Common myeloid progenitor, CD34-positive (primary cell): ENCODE results near the gene DYRK2.

Source experiments
- CTCF ChIA-PET: fragments of 350-600 bp; sonication (Branson Sonifier 250); formaldehyde crosslinking; loops from one replicate; lab custom pipeline; 2021; ENCODE audit warnings: antibody characterized with exemption; lab: Charles Lee
- POLR2A ChIA-PET: fragments of 350-600 bp; sonication (Branson Sonifier 250); formaldehyde crosslinking; loops from one replicate; lab custom pipeline; 2021; ENCODE audit warnings: antibody characterized with exemption; lab: Charles Lee
- DNase-seq, 3 donors: peaks; one replicate each; pipeline versions ENCODE4 v3.0.0 to v3.0.0-alpha.2; 2013
- H3K27ac ChIP-seq, 2 experiments: 1 replicate in 1 of 2; 2 replicates in 1 of 2; pipeline ENCODE4 v1.7.0; 2013; ENCODE audit warnings: inconsistent platforms in 2 of 2, low read length in 2 of 2, mild to moderate bottlenecking in 2 of 2, low read depth in 1 of 2, moderate library complexity in 1 of 2; ENCODE audit not compliant: severe bottlenecking in 2 of 2, insufficient read depth in 1 of 2, poor library complexity in 1 of 2
- H3K27me3 ChIP-seq, 5 experiments: replicated peaks in 2 of 5; 1 replicate in 3 of 5; 2 replicates in 2 of 5; pipeline versions ENCODE4 v1.6.1 to v1.7.0; 2013; ENCODE audit warnings: low read length in 4 of 5, mild to moderate bottlenecking in 2 of 5, moderate library complexity in 2 of 5, inconsistent platforms in 1 of 5; ENCODE audit not compliant: insufficient read depth in 5 of 5, control insufficient read depth in 4 of 5
- H3K36me3 ChIP-seq, 4 experiments: 1 replicate in 2 of 4; 2 replicates in 2 of 4; pipeline versions ENCODE4 v1.6.1 to v1.7.0; 2013; ENCODE audit warnings: low read length in 3 of 4, control low read depth in 1 of 4, mild to moderate bottlenecking in 1 of 4; ENCODE audit not compliant: control insufficient read depth in 4 of 4, insufficient read depth in 4 of 4
- H3K4me1 ChIP-seq, 4 experiments: 1 replicate in 3 of 4; 2 replicates in 1 of 4; pipeline versions ENCODE4 v1.6.1 to v1.7.1; 2013; ENCODE audit warnings: low read length in 3 of 4, mild to moderate bottlenecking in 3 of 4, control low read depth in 1 of 4, inconsistent platforms in 1 of 4, moderate library complexity in 1 of 4; ENCODE audit not compliant: control insufficient read depth in 4 of 4, insufficient read depth in 4 of 4; ENCODE audit errors: control extremely low read depth in 1 of 4
- H3K4me3 ChIP-seq, 7 experiments: 1 replicate in 4 of 7; 2 replicates in 3 of 7; pipeline versions ENCODE4 v1.5.1 to v1.7.0; 2013; ENCODE audit warnings: mild to moderate bottlenecking in 7 of 7, low read length in 6 of 7, moderate library complexity in 6 of 7, inconsistent platforms in 2 of 7, low read depth in 2 of 7, control low read depth in 1 of 7; ENCODE audit not compliant: insufficient read depth in 4 of 7, control insufficient read depth in 1 of 7; ENCODE audit errors: extremely low read depth in 1 of 7
- H3K9me3 ChIP-seq, 5 experiments: 1 replicate in 4 of 5; 2 replicates in 1 of 5; pipeline versions ENCODE4 v1.6.1 to v1.7.1; 2013; ENCODE audit warnings: low read length in 4 of 5, mild to moderate bottlenecking in 2 of 5, inconsistent platforms in 1 of 5, low read depth in 1 of 5, moderate library complexity in 1 of 5; ENCODE audit not compliant: control insufficient read depth in 4 of 5, insufficient read depth in 2 of 5; ENCODE audit errors: control extremely low read depth in 1 of 5
- WGBS: methylation state at CpG from one replicate; pipeline ENCODE4 v1.1.5; 2013; ENCODE audit not compliant: insufficient coverage; 5-methylcytosine and 5-hydroxymethylcytosine counted together

The DYRK2 gene

GRCh38 chr12:67640863-67641262, 7.7 kb upstream of the DYRK2 start:
- no CpG with 5 or more reads among the region's 2 CpGs for WGBS
- Histone ChIP-seq H3K27me3 (no peaks in the 10 kb centered on the region), H3K36me3 (no peaks in the 10 kb centered on the region), H3K4me1 (no peaks in the 10 kb centered on the region), H3K9me3 (no peaks in the 10 kb centered on the region), H3K27ac (no peak overlapping the region), H3K4me3 (no peak overlapping the region)
- CTCF ChIA-PET: no interaction called here
- POLR2A ChIA-PET: no interaction called here
- DNase-seq: no peak

GRCh38 chr12:67645126-67645525, 3.4 kb upstream of the DYRK2 start:
- H3K36me3 ChIP-seq: no peaks in the 10 kb centered on the region
- POLR2A ChIA-PET: no interaction called here
- no peak for DNase-seq
- no peaks in the 10 kb centered on the region for H3K9me3 ChIP-seq
- WGBS: 93% methylated on average over 3 of the region's 7 CpGs
- CTCF ChIA-PET: interaction anchor here (1.2 to 1.4 kb wide), 2 partner anchors 9 to 11 kb away, joined by 3 read pairs; no protein-coding TSS in a partner anchor
- no peak overlapping the region for H3K27ac ChIP-seq
- no peaks in the 10 kb centered on the region for H3K27me3 ChIP-seq
- no peak overlapping the region for H3K4me3 ChIP-seq
- H3K4me1 ChIP-seq: peaks cover 0 to 17% (median 14%) of the 10 kb centered on the region in 4 experiments

GRCh38 chr12:67645601-67646000, 2.9 kb upstream of the DYRK2 start:
- Histone ChIP-seq H3K9me3 (no peaks in the 10 kb centered on the region), H3K4me3 (no peak overlapping the region), H3K27ac (no peak overlapping the region), H3K27me3 (no peaks in the 10 kb centered on the region), H3K36me3 (no peaks in the 10 kb centered on the region), H3K4me1 (peaks cover 0 to 22% (median 19%) of the 10 kb centered on the region in 4 experiments)
- no peak for DNase-seq
- POLR2A ChIA-PET: no interaction called here
- CTCF ChIA-PET: interaction anchor here (1.0 to 1.4 kb wide), 2 partner anchors 9 to 206 kb away, joined by 3 read pairs; no protein-coding TSS in a partner anchor

GRCh38 chr12:67646775-67647174, 1.8 kb upstream of the DYRK2 start:
- no peak overlapping the region for H3K4me3 ChIP-seq
- no peaks in the 10 kb centered on the region for H3K36me3 ChIP-seq
- no peak overlapping the region for H3K27ac ChIP-seq
- CTCF ChIA-PET: no interaction called here
- no peaks in the 10 kb centered on the region for H3K27me3 ChIP-seq
- H3K4me1 ChIP-seq: peaks cover 4 to 33% (median 27%) of the 10 kb centered on the region in 4 experiments
- WGBS: 100% methylated on average over 3 of the region's 4 CpGs
- H3K9me3 ChIP-seq: no peaks in the 10 kb centered on the region
- POLR2A ChIA-PET: no interaction called here
- DNase-seq: no peak

- peak overlapping the region in 5 of 7 experiments; percentile 82 to 94 (median 88) for H3K4me3 ChIP-seq
- ChIA-PET CTCF (interaction anchor here (0.8 to 1.6 kb wide), 3 partner anchors 13 to 207 kb away, joined by 3 to 11 read pairs (median 3); no protein-coding TSS in a partner anchor), POLR2A (interaction anchor here (0.6 kb wide), 1 partner anchor 17 kb away, joined by 3 read pairs; no protein-coding TSS in a partner anchor)
- H3K27ac ChIP-seq: no peak overlapping the region
- 73% methylated on average over 14 of the region's 21 CpGs for WGBS
- H3K4me1 ChIP-seq: peaks cover 4 to 33% (median 28%) of the 10 kb centered on the region in 4 experiments
- no peaks in the 10 kb centered on the region for H3K36me3 ChIP-seq
- H3K27me3 ChIP-seq: no peaks in the 10 kb centered on the region
- no peaks in the 10 kb centered on the region for H3K9me3 ChIP-seq
- no peak for DNase-seq
These were observed 1.3 kb upstream of the DYRK2 start for GRCh38 chr12:67647181-67647798.

- peak overlapping the region; percentile 71 to 96 (median 88) for H3K4me3 ChIP-seq
- H3K27me3 ChIP-seq: no peaks in the 10 kb centered on the region
- WGBS: under 1% methylated on average over 25 of the region's 41 CpGs
- peak; percentile 73 to 88 (median 82) for DNase-seq
- peaks cover 4 to 33% (median 28%) of the 10 kb centered on the region in 4 experiments for H3K4me1 ChIP-seq
- H3K9me3 ChIP-seq: no peaks in the 10 kb centered on the region
- H3K27ac ChIP-seq: peak overlapping the region; percentile 61 to 82
- CTCF ChIA-PET: interaction anchor here (0.7 to 1.6 kb wide), 4 partner anchors 13 to 208 kb away, joined by 3 to 11 read pairs (median 3); no protein-coding TSS in a partner anchor
- H3K36me3 ChIP-seq: no peaks in the 10 kb centered on the region
- POLR2A ChIA-PET: interaction anchor here (0.6 kb wide), 2 partner anchors 18 to 185 kb away, joined by 3 read pairs; no protein-coding TSS in a partner anchor
These were observed 585 bp upstream of the DYRK2 start for GRCh38 chr12:67647799-67648520.

- peaks cover 0 to 4% (median 1%) of the 10 kb centered on the region in 4 experiments for H3K36me3 ChIP-seq
- H3K27me3 ChIP-seq: no peaks in the 10 kb centered on the region
- no peak for DNase-seq
- no peaks in the 10 kb centered on the region for H3K9me3 ChIP-seq
- peaks cover 4 to 33% (median 28%) of the 10 kb centered on the region in 4 experiments for H3K4me1 ChIP-seq
- ChIA-PET CTCF (interaction anchor here (0.9 kb wide), 1 partner anchor 293 kb away, joined by 3 read pairs; no protein-coding TSS in a partner anchor), POLR2A (interaction anchor here (0.6 kb wide), 2 partner anchors 18 to 1228 kb away, joined by 4 to 5 read pairs; no protein-coding TSS in a partner anchor)
- H3K4me3 ChIP-seq: peak overlapping the region; percentile 72 to 96 (median 84)
- 0% methylated on average over 40 of the region's 41 CpGs for WGBS
- peak overlapping the region in 1 of 2 experiments; percentile 64 for H3K27ac ChIP-seq
These were observed 670 bp downstream of the DYRK2 start for GRCh38 chr12:67649261-67649569.
